ENCODE data around the gene PDP2. TPM values are rescaled to one million over a fixed set of nuclear protein-coding genes. Genes with fewer than 3 reads are reported as not detected.

PDP2 gene
- polyA plus RNA-seq, 1 donor (not counting 4 experiments of a cell fraction or from before 2014, with no cell fraction given), result 18.5 TPM

- DNase-seq (ENCODE audit: low read depth, low spot score), result peak; percentile 57
- H3K79me2 ChIP-seq (ENCODE audit: control insufficient read depth, insufficient read depth, low read length), result peaks cover 52% of the 10 kb centered on the region
- peak within 1 kb of the TSS; percentile 72 to 86 (median 77) for H3K4me3 ChIP-seq (ENCODE audit: control insufficient read depth in 2 of 3, extremely low read depth in 1 of 3, insufficient read depth in 2 of 3, low read depth in 1 of 3, low read length in 3 of 3)
- H3K27me3 ChIP-seq (ENCODE audit: control insufficient read depth, extremely low read depth, insufficient read depth, low read length), result no peaks in the 10 kb centered on the region
- peaks cover 8% of the 10 kb centered on the region for H4K20me1 ChIP-seq (ENCODE audit: control insufficient read depth, extremely low read depth, insufficient read depth, low read length)
- peak within 1 kb of the TSS; percentile 87 for H2AFZ ChIP-seq (ENCODE audit: control insufficient read depth, low read length)
- peak within 1 kb of the TSS; percentile 94 for H3K4me2 ChIP-seq (ENCODE audit: control insufficient read depth, extremely low read depth, insufficient read depth, low read depth, low read length)
- H3K9me3 ChIP-seq (ENCODE audit: control insufficient read depth, low read depth, low read length), result no peaks in the 10 kb centered on the region
- peaks cover 27 to 36% of the 10 kb centered on the region in 2 experiments for H3K36me3 ChIP-seq (ENCODE audit: control insufficient read depth in 2 of 2, extremely low read depth in 1 of 2, insufficient read depth in 2 of 2, low read length in 2 of 2)
- H3K27ac ChIP-seq (ENCODE audit: control insufficient read depth, insufficient read depth, low read length), result peak within 1 kb of the TSS; percentile 76
- H3K9me1 ChIP-seq (ENCODE audit: control insufficient read depth, extremely low read depth, insufficient read depth, low read length), result peaks cover 5% of the 10 kb centered on the region
- peaks cover 18% of the 10 kb centered on the region for H3K4me1 ChIP-seq (ENCODE audit: control insufficient read depth, extremely low read depth, insufficient read depth, low read length)
- dilution Hi-C loops (cut with MboI; ENCODE audit: extremely low pct_ligation_motif_present, low sequenced_read_pairs), result no loop called here
- TF ChIP-seq CTCF (optimal IDR thresholded peaks at IDR 0.05 in 1 of 3, IDR thresholded peaks at IDR 0.05 in 1 of 3, conservative IDR thresholded peaks at IDR 0.05 in 1 of 3; ENCODE audit: extremely low read depth in 1 of 3, insufficient read depth in 2 of 3, low read length in 3 of 3) (no peak), EZH2 (IDR thresholded peaks at IDR 0.05; ENCODE audit: low read length) (no peak)
- peak; percentile 89 for FAIRE-seq
- peak within 1 kb of the TSS; percentile 95 for H3K9ac ChIP-seq (ENCODE audit: control insufficient read depth, extremely low read depth, insufficient read depth, low read length)
Measured at GRCh38 chr16:66935314-66936011, 55.1 kb downstream of the PDP2 start, which contains the start of gene CES2. CES2 (plus strand) TSS chr16:66935516; CDS start chr16:66935636, 120 bp downstream.

GRCh38 chr16:66936462-66936861 lies 56.1 kb downstream of the PDP2 start:
- DNase-seq (ENCODE audit: low read depth, low spot score) (no peak), FAIRE-seq (peak; percentile 52)
- H3K4me1 ChIP-seq (ENCODE audit: control insufficient read depth, extremely low read depth, insufficient read depth, low read length), result peaks cover 18% of the 10 kb centered on the region
- dilution Hi-C loops (cut with MboI; ENCODE audit: extremely low pct_ligation_motif_present, low sequenced_read_pairs), result no loop called here
- H3K4me2 ChIP-seq (ENCODE audit: control insufficient read depth, extremely low read depth, insufficient read depth, low read depth, low read length), result peak overlapping the region; percentile 94
- no peak overlapping the region for H2AFZ ChIP-seq (ENCODE audit: control insufficient read depth, low read length)
- H3K9ac ChIP-seq (ENCODE audit: control insufficient read depth, extremely low read depth, insufficient read depth, low read length), result peak overlapping the region; percentile 95
- H3K9me1 ChIP-seq (ENCODE audit: control insufficient read depth, extremely low read depth, insufficient read depth, low read length), result peaks cover 5% of the 10 kb centered on the region
- no peaks in the 10 kb centered on the region for H3K27me3 ChIP-seq (ENCODE audit: control insufficient read depth, extremely low read depth, insufficient read depth, low read length)
- no peak for TF ChIP-seq CTCF (optimal IDR thresholded peaks at IDR 0.05 in 1 of 3, IDR thresholded peaks at IDR 0.05 in 1 of 3, conservative IDR thresholded peaks at IDR 0.05 in 1 of 3; ENCODE audit: extremely low read depth in 1 of 3, insufficient read depth in 2 of 3, low read length in 3 of 3)
- TF ChIP-seq EZH2 (IDR thresholded peaks at IDR 0.05; ENCODE audit: low read length), result no peak
- H3K27ac ChIP-seq (ENCODE audit: control insufficient read depth, insufficient read depth, low read length), result no peak overlapping the region
- peaks cover 8% of the 10 kb centered on the region for H4K20me1 ChIP-seq (ENCODE audit: control insufficient read depth, extremely low read depth, insufficient read depth, low read length)
- H3K79me2 ChIP-seq (ENCODE audit: control insufficient read depth, insufficient read depth, low read length), result peaks cover 52% of the 10 kb centered on the region
- peaks cover 36 to 46% of the 10 kb centered on the region in 2 experiments for H3K36me3 ChIP-seq (ENCODE audit: control insufficient read depth in 2 of 2, extremely low read depth in 1 of 2, insufficient read depth in 2 of 2, low read length in 2 of 2)
- H3K9me3 ChIP-seq (ENCODE audit: control insufficient read depth, low read depth, low read length), result no peaks in the 10 kb centered on the region
- peak overlapping the region; percentile 72 to 86 (median 77) for H3K4me3 ChIP-seq (ENCODE audit: control insufficient read depth in 2 of 3, extremely low read depth in 1 of 3, insufficient read depth in 2 of 3, low read depth in 1 of 3, low read length in 3 of 3)
